ENCODE measurements around the gene ENTPD6.

ENTPD6 gene

GRCh38 chr20:25204550-25205276 lies 9.2 kb downstream of the ENTPD6 start:
- Histone ChIP-seq H3K27ac (ENCODE audit: extremely low read depth, low read depth, low read length) (no peak overlapping the region), H3K4me3 (ENCODE audit: low read depth, low read length) (no peak overlapping the region), H3K4me1 (ENCODE audit: control insufficient read depth, insufficient read depth, low read length) (no peaks in the 10 kb centered on the region), H3K9me3 (ENCODE audit: control insufficient read depth, insufficient read depth, low read depth, low read length) (no peaks in the 10 kb centered on the region), H3K36me3 (ENCODE audit: control insufficient read depth in 2 of 2, insufficient read depth in 1 of 2, low read length in 2 of 2) (peaks cover 0 to 6% of the 10 kb centered on the region in 2 experiments; a peak in 2 of 3 replicates)
- CTCF ChIA-PET: interaction anchor here (0.5 to 1.0 kb wide), 3 partner anchors 10 to 194 kb away, joined by 3 to 4 read pairs (median 4); no protein-coding TSS in a partner anchor
- POLR2A ChIA-PET: interaction anchor here (0.6 to 1.1 kb wide), 2 partner anchors 9 to 211 kb away, joined by 3 to 5 read pairs; no protein-coding TSS in a partner anchor
- TF ChIP-seq ZNF549 (tag by site-specific recombination; IDR thresholded peaks at IDR 0.05) (no peak), SCRT2 (tag by site-specific recombination; IDR thresholded peaks at IDR 0.05) (peak; percentile 44; the same call in 1 of the 2 replicates), ZNF600 (tag by site-specific recombination; IDR thresholded peaks at IDR 0.05) (no peak), ZNF768 (tag by site-specific recombination; IDR thresholded peaks at IDR 0.05) (no peak), ZIC2 (tag by site-specific recombination; IDR thresholded peaks at IDR 0.05) (peak; percentile 56), ZNF677 (tag by site-specific recombination; IDR thresholded peaks at IDR 0.05) (no peak), ZNF341 (tag by site-specific recombination; IDR thresholded peaks at IDR 0.05; ENCODE audit: low read depth) (no peak), SCRT1 (tag by site-specific recombination; IDR thresholded peaks at IDR 0.05; ENCODE audit: borderline replicate concordance) (0 out of 2 replicates have a peak, but pooled peaks have one; percentile 24), KLF16 (tag by site-specific recombination; IDR thresholded peaks at IDR 0.05) (no peak)

GRCh38 chr20:25205277-25206062 lies 10.0 kb downstream of the ENTPD6 start:
- Histone ChIP-seq H3K36me3 (ENCODE audit: control insufficient read depth in 2 of 2, insufficient read depth in 1 of 2, low read length in 2 of 2) (peaks cover 2 to 13% of the 10 kb centered on the region in 2 experiments; a peak in 2 of 3 replicates), H3K4me1 (ENCODE audit: control insufficient read depth, insufficient read depth, low read length) (no peaks in the 10 kb centered on the region), H3K27ac (ENCODE audit: extremely low read depth, low read depth, low read length) (no peak overlapping the region), H3K9me3 (ENCODE audit: control insufficient read depth, insufficient read depth, low read depth, low read length) (no peaks in the 10 kb centered on the region), H3K4me3 (ENCODE audit: low read depth, low read length) (no peak overlapping the region)
- CTCF ChIA-PET: interaction anchor here (0.5 to 1.0 kb wide), 2 partner anchors 10 to 112 kb away, joined by 3 to 4 read pairs; no protein-coding TSS in a partner anchor
- TF ChIP-seq ZIC2 (tag by site-specific recombination; IDR thresholded peaks at IDR 0.05) (0 out of 2 replicates have a peak, but pooled peaks have one; percentile 9), KLF17 (tag by site-specific recombination; IDR thresholded peaks at IDR 0.05) (no peak), ZNF2 (tag by site-specific recombination; IDR thresholded peaks at IDR 0.05) (no peak)
- POLR2A ChIA-PET: interaction anchor here (0.6 kb wide), 1 partner anchor 9 kb away, joined by 3 read pairs; no protein-coding TSS in a partner anchor

GRCh38 chr20:25206063-25206403 lies 10.5 kb downstream of the ENTPD6 start:
- no peak overlapping the region for H3K4me3 ChIP-seq (ENCODE audit: low read depth, low read length)
- POLR2A ChIA-PET: no interaction called here
- no peak overlapping the region for H3K27ac ChIP-seq (ENCODE audit: extremely low read depth, low read depth, low read length)
- no peaks in the 10 kb centered on the region for H3K9me3 ChIP-seq (ENCODE audit: control insufficient read depth, insufficient read depth, low read depth, low read length)
- CTCF ChIA-PET: no interaction called here
- H3K4me1 ChIP-seq (ENCODE audit: control insufficient read depth, insufficient read depth, low read length): no peaks in the 10 kb centered on the region
- peaks cover 5 to 18% of the 10 kb centered on the region in 2 experiments; a peak in 2 of 3 replicates for H3K36me3 ChIP-seq (ENCODE audit: control insufficient read depth in 2 of 2, insufficient read depth in 1 of 2, low read length in 2 of 2)
- TF ChIP-seq GLI4 (tag by site-specific recombination; IDR thresholded peaks at IDR 0.05) (no peak), ZFP37 (tag by site-specific recombination; IDR thresholded peaks at IDR 0.05) (no peak), TCF7L2 (IDR thresholded peaks at IDR 0.05; ENCODE audit: borderline replicate concordance, low read depth, low read length) (no peak), BCL11B (tag by site-specific recombination; IDR thresholded peaks at IDR 0.05; ENCODE audit: low read depth) (no peak), ZNF280D (tag by site-specific recombination; IDR thresholded peaks at IDR 0.05) (no peak), ZSCAN23 (tag by site-specific recombination; IDR thresholded peaks at IDR 0.05) (no peak), ZNF837 (tag by site-specific recombination; IDR thresholded peaks at IDR 0.05) (no peak), ZNF776 (tag by site-specific recombination; IDR thresholded peaks at IDR 0.05; ENCODE audit: borderline replicate concordance) (no peak), ZNF280C (tag by site-specific recombination; IDR thresholded peaks at IDR 0.05) (no peak), ZNF221 (tag by site-specific recombination; IDR thresholded peaks at IDR 0.05; ENCODE audit: borderline replicate concordance) (no peak), ZNF670 (tag by site-specific recombination; IDR thresholded peaks at IDR 0.05; ENCODE audit: low read depth) (no peak), ZNF707 (tag by site-specific recombination; IDR thresholded peaks at IDR 0.05) (no peak)

All from HEK293 (cell line).